Measurements from ENCODE around the gene IGSF21.
A peak's percentile ranks its signal among the peaks of the same experiment; 100 is the strongest.

The IGSF21 gene

GRCh38 chr1:18283601-18284385, 176.2 kb downstream of the IGSF21 start:
- Histone ChIP-seq H3K27me3 (ENCODE audit: insufficient read depth, low read depth, severe bottlenecking) (no peaks in the 10 kb centered on the region), H3K27ac (no peak overlapping the region), H3K36me3 (no peaks in the 10 kb centered on the region), H3K4me3 (ENCODE audit: low read depth, low read length) (no peak overlapping the region), H3K9me3 (ENCODE audit: severe bottlenecking) (no peaks in the 10 kb centered on the region)
- TF ChIP-seq, protein P1, sequence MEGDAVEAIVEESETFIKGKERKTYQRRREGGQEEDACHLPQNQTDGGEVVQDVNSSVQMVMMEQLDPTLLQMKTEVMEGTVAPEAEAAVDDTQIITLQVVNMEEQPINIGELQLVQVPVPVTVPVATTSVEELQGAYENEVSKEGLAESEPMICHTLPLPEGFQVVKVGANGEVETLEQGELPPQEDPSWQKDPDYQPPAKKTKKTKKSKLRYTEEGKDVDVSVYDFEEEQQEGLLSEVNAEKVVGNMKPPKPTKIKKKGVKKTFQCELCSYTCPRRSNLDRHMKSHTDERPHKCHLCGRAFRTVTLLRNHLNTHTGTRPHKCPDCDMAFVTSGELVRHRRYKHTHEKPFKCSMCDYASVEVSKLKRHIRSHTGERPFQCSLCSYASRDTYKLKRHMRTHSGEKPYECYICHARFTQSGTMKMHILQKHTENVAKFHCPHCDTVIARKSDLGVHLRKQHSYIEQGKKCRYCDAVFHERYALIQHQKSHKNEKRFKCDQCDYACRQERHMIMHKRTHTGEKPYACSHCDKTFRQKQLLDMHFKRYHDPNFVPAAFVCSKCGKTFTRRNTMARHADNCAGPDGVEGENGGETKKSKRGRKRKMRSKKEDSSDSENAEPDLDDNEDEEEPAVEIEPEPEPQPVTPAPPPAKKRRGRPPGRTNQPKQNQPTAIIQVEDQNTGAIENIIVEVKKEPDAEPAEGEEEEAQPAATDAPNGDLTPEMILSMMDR (IDR thresholded peaks at IDR 0.05; ENCODE audit: low read depth, low read length), result no peak
- no peak for DNase-seq

GRCh38 chr1:18284805-18285537, 177.4 kb downstream of the IGSF21 start:
- no peak overlapping the region for H3K27ac ChIP-seq
- no peaks in the 10 kb centered on the region for H3K27me3 ChIP-seq (ENCODE audit: insufficient read depth, low read depth, severe bottlenecking)
- TF ChIP-seq, protein P1 (IDR thresholded peaks at IDR 0.05; ENCODE audit: low read depth, low read length), result no peak
- H3K4me3 ChIP-seq (ENCODE audit: low read depth, low read length), result no peak overlapping the region
- DNase-seq, result no peak
- H3K9me3 ChIP-seq (ENCODE audit: severe bottlenecking), result no peaks in the 10 kb centered on the region
- H3K36me3 ChIP-seq, result no peaks in the 10 kb centered on the region

- no peaks in the 10 kb centered on the region for H3K36me3 ChIP-seq
- no peak overlapping the region for H3K27ac ChIP-seq
- TF ChIP-seq, protein P1 (IDR thresholded peaks at IDR 0.05; ENCODE audit: low read depth, low read length), result no peak
- DNase-seq, result no peak
- H3K27me3 ChIP-seq (ENCODE audit: insufficient read depth, low read depth, severe bottlenecking), result no peaks in the 10 kb centered on the region
- no peaks in the 10 kb centered on the region for H3K9me3 ChIP-seq (ENCODE audit: severe bottlenecking)
- H3K4me3 ChIP-seq (ENCODE audit: low read depth, low read length), result no peak overlapping the region
Measured at GRCh38 chr1:18285538-18285924, 177.9 kb downstream of the IGSF21 start.

GRCh38 chr1:18288722-18289121, 181.1 kb downstream of the IGSF21 start:
- no peak overlapping the region for H3K4me3 ChIP-seq (ENCODE audit: low read depth, low read length)
- H3K9me3 ChIP-seq (ENCODE audit: severe bottlenecking), result no peaks in the 10 kb centered on the region
- H3K27ac ChIP-seq, result no peak overlapping the region
- peak; percentile 42 for DNase-seq
- TF ChIP-seq, protein P1 (IDR thresholded peaks at IDR 0.05; ENCODE audit: low read depth, low read length), result no peak
- no peaks in the 10 kb centered on the region for H3K27me3 ChIP-seq (ENCODE audit: insufficient read depth, low read depth, severe bottlenecking)
- H3K36me3 ChIP-seq, result no peaks in the 10 kb centered on the region

- Histone ChIP-seq H3K36me3 (no peaks in the 10 kb centered on the region), H3K4me3 (ENCODE audit: low read depth, low read length) (no peak overlapping the region), H3K27ac (no peak overlapping the region), H3K27me3 (ENCODE audit: insufficient read depth, low read depth, severe bottlenecking) (no peaks in the 10 kb centered on the region), H3K9me3 (ENCODE audit: severe bottlenecking) (no peaks in the 10 kb centered on the region)
- DNase-seq, result no peak
- TF ChIP-seq, protein P1 (IDR thresholded peaks at IDR 0.05; ENCODE audit: low read depth, low read length), result no peak
Measured at GRCh38 chr1:18289597-18289996, 182.0 kb downstream of the IGSF21 start.

Measured in WERI-Rb-1 (cell line).